AML-193 (cell line): ENCODE results near the gene CAMTA1.

Experiments used
- DNase-seq, 2 experiments: peaks; one replicate each; lab custom pipeline; 2025; lab: John Stamatoyannopoulos, UW

The CAMTA1 gene

DNA sequence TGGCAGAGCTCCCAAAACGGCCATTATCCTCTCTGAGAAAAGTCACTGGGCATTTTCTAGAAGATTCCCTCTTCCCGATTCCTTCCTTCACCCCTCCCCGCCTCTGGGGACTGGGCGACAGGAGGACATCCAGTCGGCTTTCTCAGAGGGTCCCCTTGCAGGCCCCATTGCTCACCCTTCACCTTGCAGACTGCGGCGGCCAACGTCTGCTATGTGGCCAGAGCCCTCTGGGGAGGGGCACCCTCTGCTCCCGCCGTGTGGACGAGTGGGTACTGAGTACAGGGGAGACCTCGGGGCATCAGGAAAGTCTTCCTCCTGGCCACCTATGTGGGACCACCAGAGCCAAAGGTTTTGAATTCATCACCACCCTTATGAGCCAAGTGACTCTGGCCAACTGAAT, 692.3 kb downstream of the CAMTA1 start:
- DNase-seq, result no peak

DNA sequence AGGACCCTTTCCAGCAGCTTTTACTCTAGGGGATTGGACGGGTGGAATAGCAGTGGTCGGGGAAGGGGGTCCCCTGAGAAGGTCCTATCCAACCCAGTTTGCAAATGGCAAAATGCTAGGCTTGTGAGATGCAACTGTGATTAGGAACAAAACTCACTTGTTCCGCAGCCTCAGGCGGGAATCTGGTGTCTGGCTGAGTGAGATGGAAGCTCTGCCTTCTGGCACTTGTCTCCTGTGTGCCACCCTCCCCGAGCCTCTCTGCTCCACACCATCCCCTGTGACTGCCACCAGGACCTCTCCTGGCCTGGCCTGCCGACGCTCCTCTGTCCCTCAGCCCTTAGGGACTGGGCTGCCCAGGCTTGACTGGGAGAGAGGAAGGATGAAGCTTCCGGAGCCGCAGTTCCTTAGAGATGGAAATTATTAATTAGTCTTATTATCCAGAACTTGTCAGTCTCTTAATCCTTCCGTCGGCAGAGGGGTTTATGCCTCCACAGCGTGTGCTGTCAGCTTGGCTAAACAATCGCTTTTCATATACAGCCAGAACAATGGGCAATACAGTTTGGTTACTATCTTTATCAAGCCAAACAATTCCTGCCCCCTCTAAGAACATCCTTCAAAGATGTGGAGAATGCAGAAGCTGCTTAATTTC, 693.0 kb downstream of the CAMTA1 start:
- DNase-seq, result no peak

DNA sequence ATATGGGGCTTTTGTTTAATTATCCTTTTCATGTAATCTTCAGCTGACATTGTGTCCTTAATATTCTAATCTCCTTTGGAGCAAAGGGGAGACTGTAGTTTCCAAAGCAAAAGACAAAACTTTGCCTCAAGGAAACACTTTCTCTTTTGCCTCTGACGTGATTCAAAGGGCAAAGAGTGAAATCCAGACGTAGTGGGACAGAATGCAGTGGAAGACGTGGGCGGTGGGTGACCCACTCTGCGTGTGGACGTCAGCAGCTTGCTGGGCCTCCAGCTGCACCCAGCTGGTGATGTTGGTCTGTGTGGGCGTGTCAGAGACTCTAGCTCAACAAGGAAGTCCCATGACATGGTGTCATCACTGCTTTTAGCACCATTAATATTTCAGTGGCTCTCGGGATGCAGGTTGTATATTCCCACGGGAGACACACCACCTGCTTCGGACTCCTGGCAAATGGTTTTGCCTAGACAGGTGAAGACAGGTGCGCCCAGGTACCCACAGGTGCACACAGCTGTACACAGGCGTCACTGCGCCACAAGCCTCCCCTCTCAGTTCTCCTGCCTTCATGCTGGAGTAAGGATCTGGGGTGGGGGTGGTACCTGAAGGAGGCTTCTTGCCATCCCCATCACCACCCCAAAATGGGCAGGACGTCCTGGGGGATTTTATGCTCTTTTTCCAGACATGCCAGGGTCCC, 693.7 kb downstream of the CAMTA1 start:
- no peak for DNase-seq

DNA sequence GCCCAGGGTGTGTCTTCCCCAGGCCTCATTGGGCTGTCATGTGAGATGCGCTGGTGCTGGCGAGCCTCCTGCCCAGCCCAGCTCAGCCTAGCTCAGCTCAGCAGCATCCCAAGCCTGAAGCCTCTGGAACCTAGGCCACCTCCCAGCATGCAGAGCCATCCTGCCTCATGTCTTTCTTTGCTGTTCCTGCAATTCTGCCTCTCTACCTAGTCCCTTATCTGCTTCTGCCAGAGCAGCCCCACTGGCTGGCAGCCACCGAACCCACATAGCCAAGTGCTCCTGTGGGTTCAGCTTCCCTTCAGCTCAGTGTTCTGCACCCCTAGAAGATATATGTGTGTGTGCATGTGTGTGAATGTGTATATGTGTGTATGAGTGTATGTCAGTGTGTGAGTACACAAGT, 694.3 kb downstream of the CAMTA1 start:
- no peak for DNase-seq

DNA sequence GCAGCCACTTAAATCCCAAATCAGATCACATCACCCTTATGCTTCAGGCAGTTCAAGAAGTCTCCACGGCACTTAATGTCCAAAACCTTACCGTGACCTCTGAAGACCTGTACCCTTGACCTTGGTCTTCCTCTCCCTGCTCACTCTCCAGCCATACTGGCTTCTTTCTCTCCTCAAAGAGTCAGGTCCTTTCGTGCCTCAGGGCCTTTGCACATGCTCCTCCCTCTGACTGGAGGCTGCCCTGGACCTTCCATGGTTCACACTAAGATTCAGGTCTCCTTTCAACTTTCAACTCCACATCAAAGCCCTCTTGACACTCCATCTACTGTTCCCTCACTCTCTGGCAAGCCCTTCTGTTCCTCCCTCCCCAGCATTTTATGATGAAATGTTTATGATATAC, 695.9 kb downstream of the CAMTA1 start:
- no peak for DNase-seq

DNA sequence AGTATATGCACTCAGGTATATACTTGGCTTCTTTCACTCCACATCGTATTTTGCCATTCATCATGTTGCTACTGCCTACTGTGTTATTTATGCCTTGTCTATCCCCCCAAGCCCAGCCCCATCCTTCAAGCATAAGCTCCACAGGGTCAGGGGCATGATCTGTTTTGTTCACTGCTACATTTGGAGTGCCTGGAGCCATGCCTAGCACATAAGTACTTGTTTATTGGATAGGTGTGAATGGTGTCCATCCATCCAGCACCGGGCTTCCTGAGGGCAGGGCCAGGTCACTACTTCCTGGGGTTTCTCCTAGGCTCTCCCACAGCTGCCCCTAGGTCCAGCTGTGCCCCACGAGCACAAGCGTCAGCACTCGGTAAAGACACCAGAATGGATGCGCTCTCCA, 696.8 kb downstream of the CAMTA1 start:
- DNase-seq, result no peak

DNA sequence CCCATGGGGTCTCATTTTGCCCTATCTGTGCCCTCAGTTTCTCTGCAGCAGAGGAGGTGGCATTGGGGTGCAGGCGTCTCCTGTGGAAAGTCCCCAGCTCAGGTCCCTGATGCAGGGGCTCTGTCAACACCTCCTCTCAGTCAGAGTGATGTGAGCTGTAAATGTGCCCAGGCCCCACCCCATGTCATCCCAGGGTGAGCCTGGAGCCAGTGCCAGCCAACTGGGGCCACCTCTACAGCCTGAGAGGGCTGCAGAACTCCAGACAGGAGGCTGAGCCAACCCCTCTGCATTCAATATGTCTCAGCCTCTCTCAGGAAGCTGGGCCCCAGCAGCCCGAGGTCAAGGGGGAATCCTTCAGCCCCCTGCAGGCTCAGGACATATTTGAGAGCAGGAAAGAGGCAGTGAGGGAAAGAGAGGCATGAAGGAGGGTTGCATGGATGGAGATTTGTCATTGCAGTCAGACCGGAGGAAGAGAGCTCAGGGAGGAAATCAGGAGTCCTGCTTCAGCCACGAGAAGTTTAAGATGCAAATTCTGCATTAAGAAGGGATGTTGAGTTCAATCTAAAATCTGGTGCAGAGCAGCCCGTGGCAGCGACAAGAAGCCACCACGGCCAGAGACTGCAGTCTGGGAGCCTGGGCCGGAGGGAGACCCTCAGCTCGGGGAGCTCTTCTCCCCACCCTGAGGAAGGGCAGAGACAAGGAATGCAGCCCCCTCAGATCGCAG, 697.7 kb downstream of the CAMTA1 start:
- DNase-seq, result no peak

DNA sequence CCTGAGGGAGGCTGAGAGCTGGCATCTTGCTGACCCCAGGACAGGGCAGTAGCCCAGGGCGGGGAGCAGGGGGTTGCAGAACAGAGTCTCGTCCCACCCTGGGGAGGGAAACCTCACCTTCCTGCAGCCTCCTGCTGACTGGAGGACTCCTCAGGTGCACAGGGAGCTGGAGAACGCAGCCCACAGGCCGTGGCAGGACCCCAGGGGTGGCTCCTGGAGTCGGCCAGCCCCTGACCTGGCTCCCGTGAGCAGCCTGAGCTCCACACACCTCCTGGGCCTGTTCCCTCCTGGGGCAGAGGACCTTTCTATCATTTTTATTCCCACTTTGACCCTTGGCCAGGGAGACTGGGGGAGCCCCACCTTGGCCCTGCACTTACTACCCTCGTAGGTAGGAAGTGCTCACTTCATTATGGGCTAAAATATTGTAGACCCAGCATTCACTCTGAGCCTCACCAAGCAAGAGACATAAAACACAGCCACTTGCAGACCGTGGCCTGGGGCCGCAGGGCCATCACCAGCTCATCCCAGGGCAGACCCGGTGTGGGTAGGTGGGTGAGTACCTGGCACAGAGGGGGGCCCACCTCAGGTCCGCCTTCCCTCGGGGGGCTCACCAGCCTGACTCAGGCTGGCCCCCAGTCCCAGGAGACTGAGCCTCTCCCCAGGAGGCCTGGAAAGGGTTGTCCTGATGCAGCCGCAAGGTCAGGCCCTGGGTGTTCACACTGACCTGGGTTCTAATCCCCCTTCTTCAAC, 698.6 kb downstream of the CAMTA1 start:
- no peak for DNase-seq

DNA sequence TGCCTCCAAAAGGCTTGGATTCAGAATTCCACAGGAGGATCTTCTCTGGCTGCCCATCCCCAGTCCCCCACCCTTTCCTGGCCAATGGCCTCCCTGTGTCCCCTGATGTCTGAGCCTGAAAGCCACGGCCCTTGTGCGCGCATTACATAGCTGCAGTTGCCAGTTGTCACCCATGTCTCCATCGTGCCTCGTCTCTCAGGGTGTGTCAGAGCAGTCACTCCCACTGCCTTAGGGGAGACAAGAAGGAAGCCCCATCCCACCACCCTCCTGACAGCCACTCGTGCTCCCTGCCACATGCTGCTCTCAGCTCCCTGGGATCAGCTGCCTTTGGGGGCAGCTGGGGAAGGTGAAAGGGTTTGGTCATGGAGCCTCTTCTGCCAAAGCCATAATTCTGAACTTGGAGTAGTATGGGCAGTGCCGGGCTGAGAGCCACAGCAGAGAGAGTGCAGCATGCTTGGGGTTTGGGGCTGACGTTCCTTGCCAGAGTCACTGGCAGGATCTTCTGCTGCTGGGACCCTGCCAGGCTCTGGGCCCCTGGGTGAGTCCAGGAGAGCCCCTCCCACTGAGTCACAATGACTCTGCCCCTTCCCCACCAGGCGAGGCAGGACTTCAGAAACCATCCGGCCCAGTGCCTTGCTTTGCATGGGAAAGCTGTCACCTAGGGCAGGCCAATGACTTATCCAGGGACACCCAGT, 700.0 kb downstream of the CAMTA1 start:
- no peak for DNase-seq

DNA sequence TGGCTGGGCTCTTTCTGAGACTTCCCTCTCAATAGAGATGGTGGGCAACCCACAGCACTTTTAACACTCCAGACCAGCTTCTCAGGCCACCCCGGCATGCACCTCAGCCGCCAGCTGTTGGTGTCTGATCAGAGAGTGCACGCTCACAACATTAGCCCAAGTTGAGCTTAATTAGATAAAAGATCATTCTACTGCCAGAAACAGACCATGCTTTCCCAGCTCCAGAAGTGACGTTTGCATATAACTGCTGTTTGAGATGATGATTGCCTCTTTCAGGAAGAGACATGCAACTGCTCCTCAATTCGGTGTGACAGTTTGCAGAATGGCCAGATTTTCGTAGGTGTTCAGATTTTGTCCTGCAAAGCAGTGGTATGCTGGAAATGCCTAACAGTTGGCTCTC, 700.6 kb downstream of the CAMTA1 start:
- DNase-seq, result no peak

DNA sequence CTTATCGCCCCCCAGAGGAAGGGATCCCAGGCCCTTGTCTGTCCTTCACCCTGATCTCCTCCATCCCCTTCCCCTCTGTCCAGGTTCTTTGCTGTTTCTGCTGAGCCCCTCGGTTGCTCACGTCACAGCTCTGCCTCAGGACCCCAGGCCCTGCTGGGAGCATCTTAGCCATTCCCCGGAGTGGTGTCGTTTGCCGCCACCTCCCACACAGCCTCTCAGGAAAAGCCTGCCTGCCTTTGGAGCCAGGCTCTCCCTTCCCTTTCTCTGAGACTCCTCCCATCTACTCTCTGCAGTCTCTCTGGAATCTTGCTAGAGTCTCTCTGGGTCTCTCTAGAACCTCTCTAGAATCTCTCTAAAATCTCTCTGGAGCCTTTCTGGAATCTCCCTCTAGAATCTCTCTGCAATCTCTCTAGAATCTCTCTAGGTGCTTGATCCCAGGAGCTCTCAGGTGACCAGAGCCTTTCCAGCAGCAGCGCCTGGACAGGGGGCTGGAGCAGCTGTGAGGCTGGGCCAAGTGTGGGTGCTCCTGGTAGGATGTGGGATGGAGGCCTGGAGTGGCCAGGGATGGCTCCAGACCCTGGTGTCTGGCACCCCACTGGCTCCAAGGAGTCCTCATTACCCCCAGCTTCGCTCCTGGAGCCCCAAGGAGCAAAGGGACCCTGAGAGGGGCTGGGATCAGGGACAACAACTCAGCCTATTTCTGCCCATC, 702.7 kb downstream of the CAMTA1 start:
- no peak for DNase-seq

DNA sequence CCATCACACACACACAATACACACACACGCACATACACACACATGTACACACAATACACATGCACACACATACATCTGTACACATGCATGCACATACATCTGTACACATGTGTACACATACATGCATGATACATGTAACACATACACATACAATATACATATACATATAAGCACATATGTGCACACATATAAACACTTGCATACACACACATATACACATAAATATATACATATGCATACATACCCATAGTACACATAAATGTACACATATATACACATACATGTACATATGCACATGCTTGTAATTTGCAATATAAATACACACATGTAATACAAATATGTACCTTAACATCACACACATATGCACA, 703.2 kb downstream of the CAMTA1 start:
- DNase-seq, result no peak

DNA sequence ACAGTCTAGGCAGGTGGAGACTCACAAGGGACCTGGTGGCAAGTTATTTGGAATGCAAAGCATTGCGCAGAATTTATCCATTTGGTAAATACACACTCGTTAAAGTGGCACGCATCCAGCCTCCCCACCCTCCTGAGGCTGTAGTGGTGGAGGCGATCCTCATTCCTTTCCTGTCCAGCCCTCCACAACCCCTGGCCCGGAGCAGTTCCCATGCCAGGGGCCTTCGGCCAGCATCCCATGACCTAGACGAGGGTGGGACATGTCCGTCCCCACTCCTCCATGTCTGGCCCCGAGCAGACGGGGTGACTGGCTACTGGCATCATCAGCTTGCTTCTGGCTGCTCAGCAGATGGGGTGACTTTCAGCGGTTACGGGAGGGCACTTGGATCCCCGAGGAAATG, 704.3 kb downstream of the CAMTA1 start:
- DNase-seq, result no peak

DNA sequence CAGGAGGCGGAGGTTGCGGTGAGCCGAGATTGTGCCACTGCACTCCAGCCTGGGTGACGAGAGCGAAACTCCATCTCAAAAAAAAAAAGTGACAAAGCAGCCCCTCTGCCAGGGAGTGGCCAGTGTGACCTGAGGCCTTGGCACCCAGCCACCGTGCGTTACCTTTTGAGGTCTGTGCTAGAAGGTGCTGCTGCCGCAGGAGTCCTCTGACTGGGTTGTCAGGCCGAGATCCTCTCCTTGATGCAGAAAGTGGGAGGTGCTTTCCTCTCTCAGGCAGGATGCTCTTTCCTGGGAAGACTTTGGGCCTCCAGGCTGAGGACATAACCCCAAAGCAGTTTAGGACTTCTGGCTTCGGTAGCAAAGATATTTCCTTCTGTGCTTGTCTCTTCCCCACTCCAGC, 705.3 kb downstream of the CAMTA1 start:
- DNase-seq, result no peak

DNA sequence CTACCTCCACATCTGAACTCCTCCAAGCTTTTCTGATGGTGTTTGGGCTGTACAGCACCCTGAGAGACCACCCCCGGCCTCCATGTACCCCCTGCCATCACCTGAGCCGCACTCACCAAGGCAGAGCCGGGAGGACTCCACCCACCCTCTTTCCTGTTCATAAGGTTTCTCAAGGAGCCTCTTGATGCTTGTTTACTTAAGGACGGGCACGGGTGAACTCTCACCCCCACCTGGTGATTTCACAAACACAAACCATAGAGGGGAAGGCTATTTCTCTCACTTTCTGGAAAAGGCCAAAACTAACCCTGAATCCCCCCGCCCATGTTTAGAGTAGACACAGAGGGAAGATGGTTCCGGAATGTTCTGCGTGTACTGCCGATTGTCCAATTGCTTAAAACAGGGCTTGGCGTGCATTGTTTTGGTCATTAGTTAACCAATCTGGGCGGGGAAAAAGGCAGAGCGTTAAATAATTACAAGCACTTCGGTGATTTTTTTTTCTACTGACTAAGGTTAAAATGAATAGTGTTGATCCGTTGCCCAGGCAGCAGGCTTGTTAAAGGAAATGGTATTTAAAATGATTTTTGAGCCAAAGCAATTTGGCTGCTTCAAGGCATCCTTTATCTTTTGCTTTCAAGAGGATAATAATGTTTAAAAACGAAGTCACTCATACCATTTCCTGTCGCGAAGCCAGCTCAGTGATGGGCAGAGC, 706.0 kb downstream of the CAMTA1 start:
- DNase-seq, result no peak

DNA sequence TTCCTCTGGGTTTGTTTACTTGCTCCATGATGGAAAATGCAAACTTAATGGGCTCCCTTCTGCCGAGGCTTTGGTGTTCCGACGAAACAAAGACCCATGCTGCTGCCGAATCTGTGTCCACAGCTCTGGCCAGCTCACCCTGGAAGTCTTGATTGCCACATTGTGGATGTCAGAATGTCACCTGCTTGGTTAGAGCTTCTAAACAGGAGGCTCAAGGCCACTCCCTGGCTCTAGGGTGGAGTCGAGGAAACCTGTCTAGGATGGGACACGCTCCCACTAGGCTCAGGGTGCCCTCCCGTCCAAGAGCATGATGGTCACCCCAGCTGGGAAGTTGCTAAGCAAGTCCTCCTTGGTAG, 706.5 kb downstream of the CAMTA1 start:
- DNase-seq, result no peak

DNA sequence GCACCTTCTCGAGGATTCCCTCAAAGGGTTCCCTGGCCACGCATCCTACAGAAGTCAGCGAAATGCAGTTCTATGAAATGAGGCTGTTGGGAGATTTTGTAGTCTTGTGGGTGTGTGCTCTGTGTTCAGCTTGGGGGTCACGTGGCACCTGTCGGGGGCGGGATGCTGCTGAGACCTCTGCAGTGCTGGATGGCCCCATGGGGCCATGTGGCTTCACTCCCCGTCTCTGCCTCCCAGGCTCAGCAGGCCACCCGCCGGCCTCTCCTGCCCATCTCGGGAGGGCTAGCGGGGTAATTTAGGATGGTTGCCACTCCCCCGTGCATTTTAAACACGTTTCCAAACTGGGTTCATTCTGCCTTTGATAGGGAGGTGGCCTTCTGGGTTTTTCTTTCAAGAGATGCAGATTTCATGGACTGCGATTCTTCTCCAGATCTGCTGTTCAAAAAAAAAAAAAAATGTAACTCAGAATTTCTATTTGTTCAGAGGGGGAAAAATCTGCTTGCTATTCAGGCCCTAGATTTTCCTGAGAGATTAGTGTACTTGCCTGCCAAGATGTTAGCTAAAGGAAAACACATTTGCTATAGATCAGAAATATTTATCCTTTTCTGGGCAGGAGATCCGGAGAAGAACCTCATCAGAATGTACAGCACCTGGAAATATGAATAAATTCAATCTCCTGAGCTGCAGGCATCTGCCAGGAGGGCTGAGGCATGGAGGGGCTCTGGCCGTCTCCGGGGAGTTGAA, 708.6 kb downstream of the CAMTA1 start:
- DNase-seq, result no peak

DNA sequence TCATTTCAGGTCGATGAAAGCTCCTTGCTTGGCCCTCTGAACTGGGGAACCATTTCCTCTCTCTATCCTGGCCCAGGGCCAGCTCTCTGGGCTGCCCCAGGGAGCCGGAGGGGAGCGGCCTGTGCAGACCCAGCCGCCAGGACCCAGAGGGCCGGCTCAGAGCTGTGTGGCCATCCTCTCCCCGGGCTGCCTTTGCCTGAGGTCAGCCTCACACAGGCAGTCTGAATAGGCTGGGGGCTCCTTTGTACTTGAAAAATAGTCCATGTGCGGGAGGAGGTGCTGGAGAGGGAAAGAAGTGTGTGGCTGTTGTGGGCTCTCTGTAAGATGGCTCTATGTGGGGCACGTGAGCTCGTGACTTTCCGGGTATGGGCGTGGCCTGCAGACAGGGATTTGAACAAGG, 710.7 kb downstream of the CAMTA1 start:
- DNase-seq, result no peak

DNA sequence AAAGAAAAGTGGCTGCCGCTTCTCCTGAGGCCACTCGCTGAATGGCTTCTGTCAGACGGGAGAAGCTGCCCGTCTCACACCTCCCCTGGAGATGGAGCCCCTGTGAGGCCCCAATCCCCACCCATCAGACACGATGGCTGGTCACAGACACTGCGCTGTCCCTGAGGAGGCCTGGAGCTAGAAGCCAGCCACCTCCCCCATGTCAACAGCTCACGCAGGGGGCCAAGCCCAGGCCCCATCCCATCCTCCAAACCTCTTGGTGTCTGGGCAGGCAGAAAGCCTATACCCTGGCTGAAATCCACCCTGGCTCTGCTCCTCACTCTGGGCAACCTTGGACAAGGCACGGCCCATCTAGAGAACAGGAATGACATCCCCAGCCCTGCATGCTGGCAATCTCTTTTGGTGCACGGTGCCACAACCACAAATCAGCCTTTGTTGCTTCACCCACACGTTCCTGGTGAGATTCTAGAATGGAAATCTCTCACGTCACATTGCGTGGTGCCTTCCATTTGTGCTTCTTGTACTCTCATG, 711.9 kb downstream of the CAMTA1 start:
- DNase-seq, result no peak
